IPS DF 19.7 (cell line): ENCODE results near the gene ZNF700.
"Not testable (repeated sequence)": the region's sequence is repeated elsewhere in the genome, so short reads cannot be mapped to it uniquely, and the experiment has no call there.

ENCODE experiments used
- DNase-seq: peaks from one replicate; pipeline ENCODE4 v3.0.0-alpha.2; 2013; ENCODE audit warnings: low read depth, low spot score

ZNF700 gene

GRCh38 chr19:11938383-11938782 lies 13.5 kb downstream of the ZNF700 start:
- DNase-seq = not testable (repeated sequence)

DNA sequence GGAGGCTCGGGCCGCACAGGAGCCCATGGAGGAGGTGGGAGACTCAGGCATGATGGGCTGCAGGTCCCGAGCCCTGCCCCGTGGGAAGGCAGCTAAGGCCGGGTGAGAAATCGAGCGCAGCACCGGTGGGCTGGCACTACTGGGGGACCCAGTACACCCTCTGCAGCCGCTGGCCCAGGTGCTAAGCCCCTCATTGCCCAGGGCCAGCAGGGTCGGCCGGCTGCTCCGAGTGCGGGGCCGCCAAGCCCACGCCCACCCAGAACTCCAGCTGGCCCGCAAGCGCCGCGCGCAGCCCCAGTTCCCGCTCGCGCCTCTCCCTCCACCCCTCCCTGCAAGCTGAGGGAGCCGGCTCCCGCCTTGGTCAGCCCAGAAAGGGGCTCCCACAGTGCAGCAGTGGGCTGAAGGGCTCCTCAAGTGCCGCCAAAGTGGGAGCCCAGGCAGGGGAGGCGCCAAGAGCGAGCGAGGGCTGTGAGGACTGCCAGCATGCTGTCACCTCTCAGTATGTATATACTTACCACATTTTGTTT lies 16.5 kb downstream of the ZNF700 start:
- DNase-seq = not testable (repeated sequence)

DNA sequence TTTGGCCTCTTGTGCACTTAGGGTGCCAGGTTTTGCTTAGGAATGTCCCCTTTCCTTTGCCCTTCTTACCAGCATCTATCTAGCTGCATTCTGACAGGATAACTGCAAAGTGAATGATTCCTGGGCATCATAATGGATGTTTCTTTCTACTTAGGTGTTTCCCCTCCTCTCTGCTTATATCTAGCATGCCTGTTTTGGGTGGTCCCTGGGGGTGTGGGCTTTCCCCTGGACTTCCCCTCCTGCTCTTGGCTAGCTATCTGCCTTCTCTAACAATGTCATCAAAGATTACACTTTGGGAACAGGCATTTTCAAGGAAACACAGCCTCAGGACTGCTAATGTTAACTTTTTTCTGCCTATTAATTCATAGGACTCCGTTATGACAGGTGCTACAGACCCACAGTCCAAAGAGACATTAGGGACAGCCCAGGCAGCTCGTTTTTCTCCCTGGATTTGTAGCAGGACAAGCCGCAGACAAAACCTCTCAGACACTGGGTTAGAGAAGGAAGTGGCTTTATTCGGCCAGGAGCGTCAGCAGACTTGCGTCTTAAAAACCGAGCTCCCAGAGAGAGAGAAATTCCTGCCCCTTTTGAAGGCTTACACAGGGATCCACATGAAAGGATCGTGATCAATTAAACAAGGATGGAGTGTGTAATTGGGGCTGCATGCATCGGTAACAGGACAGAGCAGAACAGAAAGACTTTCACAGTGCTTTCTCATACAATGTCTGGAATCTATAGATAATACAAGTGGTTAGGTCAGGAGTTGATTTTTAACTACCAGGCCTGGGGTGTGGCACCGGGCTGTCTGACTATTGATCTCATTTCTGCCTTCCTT lies 17.3 kb downstream of the ZNF700 start:
- DNase-seq = no peak

- no peak for DNase-seq
Observed at GRCh38 chr19:11942843-11943108, 17.9 kb downstream of the ZNF700 start.

DNA sequence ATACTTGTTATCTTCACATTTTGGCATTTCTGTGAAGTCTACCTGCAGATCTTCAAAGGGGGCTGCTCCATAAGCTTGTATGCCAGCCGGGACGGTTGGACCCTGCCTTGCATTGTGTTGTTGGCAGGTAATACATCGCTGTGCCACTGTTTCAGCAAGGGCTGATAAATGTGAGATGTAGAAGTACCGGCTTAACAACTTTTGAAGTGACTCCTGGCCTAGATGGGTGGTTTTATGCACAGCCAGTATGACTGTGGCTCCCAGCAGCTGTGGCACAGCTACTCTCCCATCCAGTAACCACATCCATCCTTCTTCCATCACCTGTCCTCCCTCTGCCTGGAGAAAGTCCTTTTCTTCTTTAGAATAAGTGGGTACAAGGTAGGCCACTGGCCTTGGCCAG lies 19.7 kb downstream of the ZNF700 start:
- DNase-seq = no peak

GRCh38 chr19:11948646-11949045 lies 23.7 kb downstream of the ZNF700 start:
- no peak for DNase-seq

DNA sequence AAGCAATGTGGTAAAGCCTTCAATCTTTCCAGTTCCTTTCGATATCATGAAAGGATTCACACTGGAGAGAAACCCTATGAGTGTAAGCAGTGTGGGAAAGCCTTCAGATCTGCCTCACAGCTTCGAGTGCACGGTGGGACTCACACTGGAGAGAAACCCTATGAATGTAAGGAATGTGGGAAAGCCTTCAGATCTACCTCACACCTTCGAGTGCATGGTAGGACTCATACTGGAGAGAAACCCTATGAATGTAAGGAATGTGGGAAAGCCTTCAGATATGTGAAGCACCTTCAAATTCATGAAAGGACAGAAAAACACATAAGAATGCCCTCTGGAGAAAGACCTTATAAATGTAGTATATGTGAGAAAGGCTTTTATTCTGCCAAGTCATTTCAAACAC lies 24.3 kb downstream of the ZNF700 start:
- no peak for DNase-seq

GRCh38 chr19:11949614-11950080 lies 24.7 kb downstream of the ZNF700 start:
- DNase-seq = not testable (repeated sequence)

DNA sequence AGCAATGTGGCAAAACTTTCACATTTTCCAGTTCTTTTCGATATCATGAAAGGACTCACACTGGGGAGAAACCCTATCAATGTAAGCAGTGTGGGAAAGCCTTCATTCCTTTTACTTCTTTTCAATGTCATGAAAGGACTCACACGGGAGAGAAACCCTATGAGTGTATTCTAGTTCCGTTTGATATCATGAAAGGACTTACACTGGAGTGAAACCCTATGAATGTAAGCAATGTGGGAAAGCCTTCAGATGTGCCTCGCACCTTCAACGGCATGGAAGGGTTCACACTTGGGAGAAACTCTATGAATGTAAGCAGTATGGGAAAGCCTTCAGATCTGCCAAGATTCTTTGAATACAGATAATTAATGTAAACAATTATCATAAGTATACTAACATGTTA lies 25.4 kb downstream of the ZNF700 start:
- no peak for DNase-seq

DNA sequence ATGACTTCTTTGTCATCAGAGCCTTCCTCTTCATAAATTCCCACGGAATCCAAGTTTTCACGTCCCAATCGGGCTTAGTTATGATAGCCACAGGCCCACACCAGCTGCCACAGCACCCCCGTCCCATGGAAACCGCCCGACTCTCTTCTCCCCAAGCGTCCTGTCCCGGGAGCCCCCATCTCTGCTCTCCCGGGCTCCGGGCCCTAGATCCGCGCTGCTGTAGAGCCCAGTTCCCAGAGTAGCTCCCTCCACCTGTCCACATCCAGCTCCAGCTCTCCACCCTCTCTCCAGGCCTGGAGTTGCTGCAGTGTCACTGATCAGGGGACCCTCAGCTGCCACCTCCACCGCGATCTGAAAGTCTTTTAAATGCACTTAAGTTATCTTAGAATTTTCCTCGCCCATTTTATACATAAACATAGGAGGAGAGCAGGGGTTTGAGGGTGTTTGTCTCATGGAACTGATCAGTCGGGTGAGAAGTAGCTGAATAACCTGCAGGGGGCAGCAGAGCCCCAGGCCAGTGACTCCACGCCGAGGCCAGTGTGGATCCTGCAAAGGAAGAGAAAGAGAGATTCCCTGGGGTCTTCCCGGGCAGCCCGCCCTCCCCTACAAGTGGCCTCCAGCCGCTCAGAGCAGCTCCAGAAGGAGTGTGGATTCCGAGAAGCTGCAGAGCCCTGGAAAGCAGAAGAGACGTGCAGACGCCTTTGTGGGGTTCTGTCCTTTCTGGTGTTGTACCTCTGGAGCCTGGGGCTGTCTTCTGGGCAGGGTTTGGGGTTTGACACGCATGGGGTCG lies 38.9 kb downstream of the ZNF700 start:
- no peak for DNase-seq

- DNase-seq = no peak
Observed at GRCh38 chr19:11964496-11964857, 39.6 kb downstream of the ZNF700 start.

DNA sequence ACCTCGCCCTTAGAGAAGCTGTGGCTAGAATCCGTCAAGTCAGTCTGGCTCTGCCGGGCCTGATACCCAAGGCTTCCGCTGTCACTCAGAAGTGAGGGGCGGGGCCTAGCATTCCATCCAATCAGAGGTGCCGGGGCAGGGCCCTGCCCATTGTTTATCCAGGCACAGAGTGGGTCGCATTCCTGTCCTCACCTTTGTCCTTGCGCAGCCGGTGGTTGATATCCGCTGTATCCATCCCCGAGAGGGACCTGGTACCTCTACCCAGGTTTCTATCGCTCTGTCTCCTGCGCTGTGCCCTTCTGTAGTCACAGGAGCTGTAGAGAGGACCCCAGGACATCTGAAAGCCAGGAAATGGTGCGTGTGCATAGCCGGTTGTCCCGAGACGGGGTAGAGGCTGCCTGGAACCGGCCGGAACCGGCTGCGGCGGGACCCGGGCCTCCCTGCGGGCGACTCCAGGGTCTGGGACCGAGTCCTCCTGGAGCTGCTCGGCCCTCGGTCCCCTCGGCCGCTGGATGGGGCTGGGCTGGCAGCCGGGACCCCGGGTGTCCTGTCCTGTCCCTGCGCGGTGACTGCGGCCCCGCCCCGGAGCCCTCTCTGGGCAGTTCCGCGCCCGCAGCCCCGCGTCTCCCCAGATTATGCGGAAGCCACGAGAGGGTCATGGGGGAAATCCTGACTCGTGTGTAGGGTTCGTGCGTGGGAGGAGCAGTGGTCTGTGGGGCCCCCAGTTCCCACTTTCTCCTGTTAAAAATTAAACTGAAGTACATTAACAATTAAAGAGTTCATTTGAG lies 40.1 kb downstream of the ZNF700 start, which contains the start of gene ZNF763:
Gene ZNF763, plus strand, starts transcription at position 183 of the 788 bp plus-strand sequence. Its CDS starts 169 bp downstream, at position 352.
- DNase-seq = peak; percentile 89

DNA sequence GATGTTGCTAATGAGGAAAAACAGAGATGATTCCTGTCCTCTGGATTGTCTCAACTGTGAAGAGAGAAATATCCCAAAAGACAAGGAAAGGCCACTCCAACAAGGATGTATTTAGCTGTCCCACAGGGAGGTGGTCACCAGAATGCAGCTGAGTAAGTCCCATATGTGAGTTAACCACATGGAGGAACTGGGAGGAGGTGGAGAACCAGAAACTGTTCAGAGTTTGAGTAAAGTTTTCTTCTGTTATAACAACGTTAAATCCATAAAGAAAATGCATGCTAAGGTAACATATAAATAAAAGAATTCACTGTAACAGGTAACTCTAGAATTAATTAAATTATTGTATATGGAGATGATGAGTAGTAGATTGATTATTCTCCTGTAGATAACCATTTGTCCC lies 45.3 kb downstream of the ZNF700 start:
- DNase-seq = no peak

- DNase-seq = no peak
Observed at GRCh38 chr19:11971041-11971440, 46.1 kb downstream of the ZNF700 start.

DNA sequence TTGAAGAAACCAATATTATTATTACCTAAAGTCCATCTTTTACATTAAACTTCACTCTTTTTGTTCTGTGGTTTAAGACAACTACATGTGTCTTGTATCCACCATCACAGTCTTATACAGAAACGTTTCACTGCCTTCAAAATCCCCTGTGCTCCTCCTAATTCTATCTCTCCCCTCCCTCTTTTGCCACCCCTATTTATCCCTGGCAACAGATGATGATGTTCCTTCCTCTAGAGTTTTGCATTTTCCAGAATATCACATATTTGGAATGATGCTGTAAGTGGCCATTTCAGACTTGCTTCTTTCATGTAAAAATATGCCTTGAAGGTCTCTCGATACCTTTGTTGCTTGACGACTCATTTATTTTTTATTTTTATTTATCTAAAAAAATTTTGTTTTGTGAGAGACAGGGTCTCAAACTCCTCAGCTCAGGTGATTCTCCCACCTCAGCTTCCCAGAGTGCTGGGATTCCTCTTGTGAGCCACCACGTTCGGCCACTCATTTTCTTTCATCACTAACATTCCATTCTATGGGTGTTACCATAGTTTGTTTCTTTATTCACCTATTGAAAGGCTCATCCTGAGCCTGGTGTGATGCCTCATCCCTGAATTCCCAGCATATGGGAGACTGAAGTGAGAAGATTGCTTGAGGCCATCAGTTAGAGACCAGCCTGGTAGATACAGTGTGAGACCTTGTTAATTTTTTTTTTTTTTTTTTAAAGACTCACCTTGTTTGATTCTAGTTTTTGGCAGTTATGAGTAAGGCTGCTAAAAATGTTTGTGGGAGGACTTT lies 48.3 kb downstream of the ZNF700 start:
- DNase-seq = no peak

DNA sequence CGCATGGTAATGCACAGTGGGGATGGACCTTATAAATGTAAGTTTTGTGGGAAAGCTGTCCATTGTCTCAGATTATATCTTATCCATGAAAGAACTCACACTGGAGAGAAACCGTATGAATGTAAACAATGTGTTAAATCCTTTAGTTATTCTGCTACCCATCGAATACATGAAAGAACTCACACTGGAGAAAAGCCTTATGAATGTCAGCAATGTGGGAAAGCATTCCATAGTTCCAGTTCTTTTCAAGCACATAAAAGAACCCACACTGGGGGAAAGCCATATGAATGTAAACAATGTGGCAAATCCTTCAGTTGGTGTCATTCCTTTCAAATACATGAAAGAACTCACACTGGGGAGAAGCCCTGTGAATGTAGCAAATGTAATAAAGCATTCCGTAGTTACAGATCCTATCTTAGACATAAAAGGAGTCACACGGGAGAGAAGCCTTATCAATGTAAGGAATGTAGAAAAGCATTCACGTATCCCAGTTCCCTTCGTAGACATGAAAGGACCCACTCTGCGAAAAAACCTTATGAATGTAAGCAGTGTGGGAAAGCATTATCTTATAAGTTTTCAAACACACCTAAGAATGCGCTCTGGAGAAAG lies 53.7 kb downstream of the ZNF700 start:
- no peak for DNase-seq

- no peak for DNase-seq
Observed at GRCh38 chr19:11979527-11979926, 54.6 kb downstream of the ZNF700 start.

DNA sequence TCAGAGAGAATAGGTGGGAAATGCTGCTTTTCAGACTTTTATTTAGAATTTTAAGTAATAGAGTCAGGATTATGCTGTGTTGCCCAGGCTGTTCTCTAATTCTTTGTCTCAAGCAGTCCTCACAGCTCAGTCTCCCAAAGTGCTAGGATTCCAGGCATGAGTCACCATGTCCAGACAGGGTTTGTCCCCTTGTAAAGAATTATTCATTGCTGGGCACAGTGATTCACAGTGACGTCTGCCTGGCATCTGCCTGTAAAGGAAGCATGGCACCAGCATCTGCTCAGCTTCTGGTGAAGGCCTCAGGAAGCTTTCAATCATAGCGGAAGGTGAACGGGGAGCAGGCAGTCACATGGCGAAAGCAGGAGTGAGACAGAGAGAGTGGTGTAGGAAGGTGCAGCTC lies 57.6 kb downstream of the ZNF700 start:
- DNase-seq = no peak

GRCh38 chr19:11984986-11985385 lies 60.1 kb downstream of the ZNF700 start:
- no peak for DNase-seq

- DNase-seq = no peak
Observed at GRCh38 chr19:11986754-11987153, 61.8 kb downstream of the ZNF700 start.
